Measurements from ENCODE around the gene USP47. TPM values are rescaled to one million over a fixed set of nuclear protein-coding genes. Genes with fewer than 3 reads are reported as not detected.

Gene USP47
- total RNA-seq, 1 donor from 2014 or later: 63.5 TPM

DNA sequence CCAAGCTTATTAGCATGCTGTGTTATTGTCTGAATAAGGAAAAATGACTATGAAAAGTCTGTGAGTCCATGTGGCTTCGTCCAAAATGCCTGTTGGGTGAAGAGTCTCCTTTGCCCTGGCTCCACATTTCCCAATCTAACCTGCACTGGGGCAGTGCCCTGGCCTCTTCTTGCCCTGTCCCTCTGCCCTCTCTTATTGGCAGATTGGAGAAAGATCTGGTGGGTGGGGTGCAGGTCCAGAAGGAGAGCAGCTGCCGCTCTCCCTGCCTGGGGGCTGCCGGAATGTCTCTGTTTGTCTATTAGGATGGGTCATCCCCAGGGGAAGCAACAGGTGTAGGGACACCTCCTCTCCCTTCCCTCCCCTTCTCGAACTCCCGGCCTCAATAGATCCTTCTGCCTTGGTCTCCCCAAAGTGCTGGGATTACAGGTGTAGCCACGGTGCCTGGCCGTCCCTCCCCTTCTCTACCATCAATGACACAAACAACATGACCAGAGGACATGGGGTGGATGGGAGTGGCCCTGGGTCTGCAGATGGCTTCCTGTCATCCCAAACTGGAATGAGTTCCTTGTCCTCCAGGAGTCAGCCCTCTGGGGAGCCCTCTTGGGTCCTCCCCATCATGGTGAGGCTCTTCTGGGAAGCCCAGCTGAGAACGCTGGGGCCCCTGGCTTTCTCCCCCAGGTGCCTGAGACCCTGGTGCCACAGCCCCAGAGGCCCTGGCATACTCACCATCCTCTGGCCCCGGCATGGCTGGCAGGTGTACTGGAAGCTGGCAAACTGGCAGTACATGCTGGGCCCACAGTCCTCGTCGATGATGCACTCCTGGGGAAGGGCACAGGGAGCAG lies 126.1 kb downstream of the USP47 start:
- no peak for DNase-seq

- DNase-seq: no peak
Measured at GRCh38 chr11:11968511-11969280, 126.9 kb downstream of the USP47 start.

DNA sequence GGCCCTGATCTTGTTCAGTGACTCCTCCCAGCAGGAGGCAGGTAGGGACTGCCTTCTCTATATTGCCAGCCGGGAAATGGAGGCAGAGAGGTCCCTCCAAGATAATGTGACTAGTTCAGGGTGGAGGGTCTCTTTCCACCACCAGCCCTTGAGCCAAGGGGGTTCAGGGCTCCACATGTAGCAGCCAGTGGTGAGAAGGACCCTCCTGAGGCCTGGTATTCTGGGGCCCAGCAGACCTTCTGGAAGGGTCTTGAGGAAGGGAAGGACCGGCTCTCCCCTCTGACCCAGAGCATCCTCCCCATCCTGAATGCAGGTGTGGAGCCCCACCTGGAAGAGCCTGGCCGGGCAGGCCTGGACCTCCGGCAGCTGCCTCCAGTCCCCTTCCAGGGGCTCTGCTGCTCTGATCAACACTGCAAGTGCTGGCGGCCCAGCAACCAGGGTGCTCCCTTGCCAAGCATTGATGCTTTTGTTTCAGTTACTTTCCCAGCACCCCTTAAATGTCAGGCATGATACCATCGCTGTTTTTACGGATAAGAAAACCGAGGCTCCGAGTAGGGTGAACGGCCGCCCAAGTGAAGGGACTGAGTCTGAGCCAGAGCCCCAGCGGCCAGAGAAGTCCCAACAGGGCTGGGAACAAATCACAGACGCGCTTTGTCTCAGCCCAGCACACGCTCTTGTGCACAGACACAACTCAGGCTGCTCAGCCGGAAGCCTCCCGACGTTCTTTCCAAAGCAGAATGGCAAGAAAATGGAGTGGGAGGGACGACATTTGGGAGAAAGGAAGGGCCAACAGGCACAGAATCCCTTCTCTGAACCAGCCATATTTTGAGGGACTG lies 127.8 kb downstream of the USP47 start:
- no peak for DNase-seq

GRCh38 chr11:11970556-11970955 lies 128.8 kb downstream of the USP47 start:
- no peak for DNase-seq

DNA sequence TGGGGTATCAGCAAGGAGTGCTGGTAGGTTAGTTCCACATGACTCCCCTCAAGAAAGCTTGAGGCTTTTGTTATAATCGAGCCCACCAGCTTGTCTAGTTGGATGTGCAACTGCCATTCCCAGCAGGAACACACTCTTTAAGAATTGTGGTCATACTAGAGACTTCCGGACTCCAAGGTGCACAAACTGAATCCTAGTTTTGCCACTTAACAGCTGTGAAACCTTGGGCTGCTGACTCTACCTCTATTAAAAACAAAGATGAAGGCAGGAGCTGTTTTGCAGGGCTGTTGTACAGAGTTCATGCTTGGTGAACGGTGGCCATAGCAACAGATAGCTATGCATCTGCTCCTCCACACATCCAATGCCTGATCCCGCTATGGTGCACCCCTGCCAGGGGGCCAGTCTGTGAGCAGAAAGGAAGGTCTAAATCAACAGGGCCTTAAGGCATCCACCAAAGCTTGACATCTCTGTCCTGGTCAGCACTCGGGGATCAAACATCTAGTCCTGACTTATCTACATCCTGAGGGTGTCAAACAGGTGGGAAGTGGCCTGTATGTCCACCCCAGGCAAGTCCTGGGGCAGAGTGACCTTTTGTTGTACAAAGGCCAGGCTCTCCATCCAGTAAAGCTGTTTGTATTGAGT lies 130.3 kb downstream of the USP47 start:
- DNase-seq: no peak

- no peak for DNase-seq
Measured at GRCh38 chr11:11972730-11973341, 131.1 kb downstream of the USP47 start.

DNA sequence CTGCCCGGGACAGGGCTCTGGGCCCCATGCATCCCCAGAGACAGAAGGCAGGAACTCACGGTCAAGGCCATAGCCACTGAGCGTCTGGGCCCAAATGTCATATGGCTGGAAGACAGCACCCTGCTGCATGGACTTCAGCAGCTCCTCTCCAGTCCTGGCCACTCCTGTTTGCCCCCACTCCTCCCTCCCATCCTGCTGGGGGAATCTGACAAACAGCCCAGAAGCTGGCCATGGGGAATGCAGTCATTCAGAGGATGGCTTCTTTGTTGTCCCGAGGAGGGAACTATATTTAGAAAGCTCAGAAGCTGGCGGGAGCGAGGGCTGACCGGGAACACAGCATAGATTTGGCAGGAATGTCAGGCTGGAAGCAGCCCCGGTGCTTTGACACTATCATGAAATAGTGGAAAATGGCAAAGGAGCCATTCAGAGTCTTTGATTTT lies 131.6 kb downstream of the USP47 start:
- peak; percentile 42 for DNase-seq

GRCh38 chr11:11973866-11974265 lies 132.1 kb downstream of the USP47 start:
- no peak for DNase-seq

GRCh38 chr11:11975201-11976092 lies 133.7 kb downstream of the USP47 start:
- no peak for DNase-seq

- peak; percentile 41 for DNase-seq
Measured at GRCh38 chr11:11976481-11977127, 134.8 kb downstream of the USP47 start.

- peak; percentile 95 for DNase-seq
Measured at GRCh38 chr11:11977206-11977938, 135.6 kb downstream of the USP47 start.

- no peak for DNase-seq
Measured at GRCh38 chr11:11978098-11978637, 136.4 kb downstream of the USP47 start.

DNA sequence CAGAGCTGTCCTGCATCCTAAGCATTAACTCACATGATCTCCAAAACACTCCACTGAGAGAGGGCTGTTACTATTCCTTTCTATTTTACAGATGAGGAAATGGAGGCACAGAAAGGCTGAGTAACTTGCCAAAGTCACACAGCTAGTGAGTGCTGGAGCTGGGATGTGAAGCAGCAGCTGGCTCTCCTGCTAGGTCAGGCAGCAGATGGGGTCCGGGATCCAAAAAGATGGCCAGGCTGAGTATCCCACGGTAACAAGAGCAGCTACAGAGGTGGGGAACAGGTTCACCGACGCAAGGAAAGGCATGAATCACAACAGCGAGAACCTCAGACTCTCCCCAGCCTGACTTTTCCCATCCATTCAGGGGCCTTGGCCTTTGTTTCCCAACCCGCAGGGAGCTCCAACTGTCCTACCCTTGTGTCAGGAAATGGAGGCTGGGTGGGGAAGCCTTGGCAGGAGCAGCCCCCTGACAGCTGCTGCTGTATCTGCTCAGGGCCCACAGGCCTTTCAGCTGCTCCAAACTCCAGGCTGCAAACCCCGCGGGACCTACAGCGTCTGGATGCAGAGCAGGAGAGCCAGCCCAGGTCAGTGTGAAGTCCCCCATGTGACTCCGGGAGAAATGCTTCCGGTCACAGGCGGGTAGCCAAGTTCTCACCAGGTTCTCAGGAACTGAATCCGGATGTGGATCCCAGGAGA lies 137.2 kb downstream of the USP47 start:
- DNase-seq: peak; percentile 93

GRCh38 chr11:11979488-11980117 lies 137.8 kb downstream of the USP47 start:
- DNase-seq: peak; percentile 43

GRCh38 chr11:11980200-11980599 lies 138.4 kb downstream of the USP47 start:
- DNase-seq: no peak

DNA sequence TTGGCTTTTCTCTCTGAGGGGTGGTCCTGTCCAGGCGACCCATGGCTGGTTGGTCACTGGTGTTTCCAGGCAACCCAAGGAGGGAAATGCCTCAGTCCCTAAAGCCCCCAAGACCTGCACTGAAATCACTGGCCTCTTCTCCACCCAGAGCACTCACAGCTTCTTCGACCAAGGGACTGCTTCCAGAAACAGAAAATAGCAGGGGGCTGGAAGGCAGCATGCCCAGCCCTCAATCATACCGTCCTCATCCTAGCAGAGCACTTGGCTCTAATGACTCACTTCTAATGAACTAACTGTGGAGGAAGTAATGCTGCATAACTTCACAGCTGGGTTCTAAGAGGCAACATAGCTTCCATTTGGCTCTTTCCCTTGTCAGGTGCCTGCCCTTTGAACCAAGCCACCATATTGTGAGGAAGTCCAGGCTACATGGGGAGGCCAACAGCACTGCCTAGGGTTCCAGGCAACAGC lies 139.1 kb downstream of the USP47 start:
- DNase-seq: peak; percentile 60

GRCh38 chr11:11981364-11981763 lies 139.6 kb downstream of the USP47 start:
- no peak for DNase-seq

GRCh38 chr11:11981840-11982239 lies 140.1 kb downstream of the USP47 start:
- DNase-seq: no peak
